Activated naive CD4-positive, alpha-beta T cell treated with anti-CD3 and anti-CD28 coated beads for 36 hours (primary cell): Measurements from ENCODE around the gene SLC44A4. TPM values are rescaled to one million over a fixed set of nuclear protein-coding genes. Genes with fewer than 3 reads are reported as not detected.

Experiments used
- CTCF ChIA-PET: fragments of 350-600 bp; sonication (Branson Sonifier 250); formaldehyde crosslinking; loops from one replicate; lab custom pipeline; 2021; ENCODE audit warnings: antibody characterized with exemption; lab: Charles Lee
- DNase-seq: peaks from one replicate; pipeline ENCODE4 v3.0.0-alpha.2; 2020
- H3K27ac Mint-ChIP-seq: one replicate; pipeline ENCODE4 v1.8.0; 2021; ENCODE audit warnings: mild to moderate bottlenecking, mixed read lengths
- H3K27me3 Mint-ChIP-seq: one replicate; pipeline ENCODE4 v1.8.0; 2021; ENCODE audit warnings: low read depth, mixed read lengths
- H3K36me3 Mint-ChIP-seq: one replicate; pipeline ENCODE4 v1.8.0; 2021; ENCODE audit warnings: low read depth, mixed read lengths
- H3K4me1 Mint-ChIP-seq: one replicate; pipeline ENCODE4 v1.8.0; 2021; ENCODE audit warnings: low read depth, mixed read lengths
- H3K4me3 Mint-ChIP-seq: one replicate; pipeline ENCODE4 v1.8.0; 2021; ENCODE audit warnings: mild to moderate bottlenecking, moderate library complexity, mixed read lengths
- H3K9me3 Mint-ChIP-seq: one replicate; pipeline ENCODE4 v1.8.0; 2021; ENCODE audit warnings: mixed read lengths
- intact Hi-C: fragments of 100-400 bp; cut with micrococcal nuclease; formaldehyde crosslinking; loops from one replicate; pipeline ENCODE4 v1.15.1; 2023
- total RNA-seq, 2 experiments: library from RNA; stranded (reverse); gene quantifications; one replicate each; pipeline ENCODE4 v1.2.3, GENCODE V29; 2021

Gene SLC44A4
- total RNA-seq, 2 experiments from 2014 or later, result 0.10 TPM; not detected in 1

DNA sequence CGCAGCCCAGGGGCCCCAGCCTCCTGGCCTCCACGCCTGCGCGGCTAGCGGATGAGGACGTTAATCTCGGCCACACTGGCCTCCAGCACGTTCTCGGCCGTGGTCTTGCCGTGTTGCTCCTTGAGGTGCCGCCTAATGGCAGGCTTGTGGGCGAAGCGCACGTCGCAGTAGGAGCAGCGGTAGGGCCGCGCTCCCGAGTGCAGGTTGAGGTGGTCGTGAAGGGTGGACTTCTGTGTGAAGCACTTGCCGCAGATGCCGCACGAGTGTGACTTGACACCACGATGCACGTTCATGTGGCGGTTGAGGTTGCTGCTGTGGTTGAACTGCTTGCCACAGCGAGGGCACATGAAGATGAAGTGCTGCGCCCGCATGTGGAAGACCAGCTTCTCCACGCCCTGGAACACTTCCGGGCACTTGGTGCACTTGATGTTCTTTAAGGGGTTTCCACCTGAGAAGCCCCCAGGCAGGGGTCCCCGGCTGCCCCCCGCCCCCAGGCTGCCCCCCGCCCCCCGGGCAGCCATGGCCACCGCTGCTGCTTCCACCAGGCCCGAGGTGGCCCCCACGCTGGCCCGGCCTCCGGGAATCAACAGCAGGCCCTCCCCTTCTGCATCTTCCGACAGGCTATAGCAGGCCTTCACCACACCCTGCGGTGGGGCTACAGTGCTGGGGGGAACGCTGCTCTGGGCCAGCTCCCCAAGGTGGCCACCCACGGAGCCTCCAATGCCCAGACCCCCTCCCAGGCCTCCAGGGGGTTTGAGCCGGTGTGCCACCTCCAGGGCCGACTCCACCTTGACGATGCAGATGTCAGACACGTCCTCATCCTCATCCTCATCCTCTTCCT is 21.3 kb upstream of the SLC44A4 start:
- CTCF ChIA-PET, result interaction anchor here (1.7 kb wide), 1 partner anchor 59 kb away, joined by 3 read pairs; the partner anchor contains the start of genes NELFE and SKIC2
- Mint-ChIP-seq H3K9me3 (no peaks in the 10 kb centered on the region), H3K27ac (no peak overlapping the region), H3K4me3 (no peak overlapping the region), H3K36me3 (peaks cover 3% of the 10 kb centered on the region), H3K4me1 (peaks cover 34% of the 10 kb centered on the region), H3K27me3 (no peaks in the 10 kb centered on the region)
- no peak for DNase-seq
- intact Hi-C loops, result loop anchor here (5.0 kb wide), 1 partner anchor 163 kb away; the partner anchor contains the start of gene CLIC1

DNA sequence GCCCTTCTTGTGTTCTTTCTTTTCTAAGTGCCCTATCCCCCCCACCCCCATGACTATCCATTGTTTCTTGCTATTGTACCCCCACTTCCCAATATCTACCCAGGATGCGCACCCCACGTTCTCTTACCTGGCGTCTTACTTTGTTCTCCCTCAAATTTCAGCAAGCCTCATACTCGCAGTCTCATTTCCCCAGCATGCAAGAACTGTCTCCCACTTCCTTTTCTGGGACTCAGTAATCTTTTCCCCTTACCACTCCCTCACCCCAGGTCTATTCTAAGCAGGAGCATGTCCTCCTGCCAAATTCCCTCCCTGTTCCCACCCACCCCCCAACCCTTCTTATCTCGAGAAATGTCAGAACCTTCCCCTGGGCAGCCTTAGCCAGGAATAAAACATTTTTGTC is 20.4 kb upstream of the SLC44A4 start:
- H3K27ac Mint-ChIP-seq, result peak overlapping the region; percentile 62
- H3K4me3 Mint-ChIP-seq, result peak overlapping the region; percentile 46
- H3K36me3 Mint-ChIP-seq, result peaks cover 3% of the 10 kb centered on the region
- H3K9me3 Mint-ChIP-seq, result no peaks in the 10 kb centered on the region
- no peak for DNase-seq
- intact Hi-C loops, result loop anchor here (5.0 kb wide), 1 partner anchor 162 kb away; the partner anchor contains the start of gene CLIC1
- H3K4me1 Mint-ChIP-seq, result peaks cover 34% of the 10 kb centered on the region
- no peaks in the 10 kb centered on the region for H3K27me3 Mint-ChIP-seq
- CTCF ChIA-PET, result interaction anchor here (1.7 kb wide), 1 partner anchor 60 kb away, joined by 3 read pairs; the partner anchor contains the start of genes NELFE and SKIC2

DNA sequence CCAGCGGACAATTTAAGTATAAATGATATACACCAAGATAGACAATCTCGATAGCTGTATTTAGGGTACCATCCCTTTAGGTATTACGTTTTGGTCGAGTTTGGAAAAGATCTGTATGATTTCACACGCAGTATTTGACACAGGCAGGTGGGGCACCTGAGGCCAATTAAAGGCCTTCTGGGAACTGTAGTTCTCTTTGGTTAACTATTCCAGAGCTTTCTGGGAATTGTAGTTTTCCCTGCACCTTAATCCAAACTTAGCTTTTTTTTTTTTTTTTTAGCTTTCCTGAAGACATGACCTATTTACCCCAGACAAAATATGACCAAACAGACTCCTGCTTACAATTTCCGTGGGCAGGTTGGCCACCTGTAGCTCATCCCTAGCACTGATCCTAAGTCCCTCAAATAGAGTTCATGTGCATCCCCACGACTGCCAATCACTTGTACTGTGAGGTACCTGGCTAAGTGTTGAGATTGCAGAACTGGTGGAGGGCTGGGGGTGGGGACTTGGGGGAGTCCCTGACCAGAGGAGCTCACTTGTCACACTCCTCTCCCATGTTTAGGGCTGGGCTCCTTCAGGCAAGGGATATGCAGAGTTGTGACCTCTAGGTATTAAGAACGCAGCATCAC is 19.7 kb upstream of the SLC44A4 start:
- CTCF ChIA-PET, result interaction anchor here (0.6 to 1.7 kb wide), 8 partner anchors 8 to 158 kb away, joined by 3 to 8 read pairs (median 3); partner anchors contain the start of genes NELFE and SKIC2
- peaks cover 34% of the 10 kb centered on the region for H3K4me1 Mint-ChIP-seq
- H3K4me3 Mint-ChIP-seq, result peak overlapping the region; percentile 84
- peak overlapping the region; percentile 89 for H3K27ac Mint-ChIP-seq
- H3K36me3 Mint-ChIP-seq, result peaks cover 3% of the 10 kb centered on the region
- DNase-seq, result peak; percentile 48
- intact Hi-C loops, result loop anchor here (1.0 to 5.0 kb wide), 3 partner anchors 61 to 233 kb away; partner anchors contain the start of genes CLIC1 and SKIC2
- H3K9me3 Mint-ChIP-seq, result no peaks in the 10 kb centered on the region
- no peaks in the 10 kb centered on the region for H3K27me3 Mint-ChIP-seq

DNA sequence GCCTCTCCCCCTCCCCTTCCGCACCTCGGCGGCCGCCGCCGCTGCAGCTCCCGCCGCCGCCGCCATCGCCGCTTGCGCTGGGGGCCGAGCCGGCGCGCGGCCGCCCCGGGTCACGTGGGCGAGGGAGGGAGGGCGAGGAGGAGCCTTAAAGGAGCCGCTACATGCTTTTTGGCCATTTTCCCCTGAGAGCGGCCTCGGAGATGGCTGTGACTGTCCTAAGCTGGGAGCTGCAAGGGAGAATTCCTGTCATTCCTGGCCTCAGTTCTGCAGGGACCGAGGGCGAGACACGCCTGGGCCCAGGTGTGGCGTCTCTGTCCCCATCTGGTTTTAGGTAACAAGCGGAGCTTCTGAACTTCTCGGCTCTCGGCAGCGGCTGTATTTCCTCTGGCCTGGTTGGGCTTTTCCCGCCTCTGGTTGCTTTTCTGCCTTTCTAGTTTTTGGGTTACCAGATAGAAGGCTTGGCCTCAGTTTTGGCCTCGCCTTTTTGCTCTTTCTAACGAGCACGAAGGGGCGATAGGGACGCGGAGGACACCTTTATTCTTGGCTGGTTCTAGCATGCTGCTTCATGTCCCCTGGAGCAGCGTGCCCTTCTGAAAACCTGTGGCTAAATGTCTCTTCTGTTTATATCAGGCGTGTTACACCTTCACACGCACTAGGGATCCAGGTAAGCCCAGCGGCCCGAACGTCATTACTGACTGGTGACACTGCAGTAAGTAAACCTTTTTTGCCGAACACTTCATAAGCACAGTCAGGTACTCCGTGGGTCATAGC is 19.0 kb upstream of the SLC44A4 start, which contains the start of gene EHMT2:
EHMT2 (minus strand) TSS at position 87 of the 771 bp plus-strand sequence; CDS start at position 66, 21 bp downstream.
- CTCF ChIA-PET, result interaction anchor here (0.6 to 1.7 kb wide), 9 partner anchors 8 to 299 kb away, joined by 3 to 5 read pairs (median 3); partner anchors contain the start of genes NELFE and SKIC2
- peak within 1 kb of the TSS; percentile 89 for H3K27ac Mint-ChIP-seq
- peaks cover 31% of the 10 kb centered on the region for H3K4me1 Mint-ChIP-seq
- H3K36me3 Mint-ChIP-seq, result peaks cover 3% of the 10 kb centered on the region
- no peaks in the 10 kb centered on the region for H3K9me3 Mint-ChIP-seq
- no peaks in the 10 kb centered on the region for H3K27me3 Mint-ChIP-seq
- H3K4me3 Mint-ChIP-seq, result peak within 1 kb of the TSS; percentile 84
- DNase-seq, result peak; percentile 87
- intact Hi-C loops, result loop anchor here (1.0 to 5.0 kb wide), 7 partner anchors 35 to 279 kb away; partner anchors contain the start of genes AGPAT1, ATF6B, CLIC1 and NEU1

DNA sequence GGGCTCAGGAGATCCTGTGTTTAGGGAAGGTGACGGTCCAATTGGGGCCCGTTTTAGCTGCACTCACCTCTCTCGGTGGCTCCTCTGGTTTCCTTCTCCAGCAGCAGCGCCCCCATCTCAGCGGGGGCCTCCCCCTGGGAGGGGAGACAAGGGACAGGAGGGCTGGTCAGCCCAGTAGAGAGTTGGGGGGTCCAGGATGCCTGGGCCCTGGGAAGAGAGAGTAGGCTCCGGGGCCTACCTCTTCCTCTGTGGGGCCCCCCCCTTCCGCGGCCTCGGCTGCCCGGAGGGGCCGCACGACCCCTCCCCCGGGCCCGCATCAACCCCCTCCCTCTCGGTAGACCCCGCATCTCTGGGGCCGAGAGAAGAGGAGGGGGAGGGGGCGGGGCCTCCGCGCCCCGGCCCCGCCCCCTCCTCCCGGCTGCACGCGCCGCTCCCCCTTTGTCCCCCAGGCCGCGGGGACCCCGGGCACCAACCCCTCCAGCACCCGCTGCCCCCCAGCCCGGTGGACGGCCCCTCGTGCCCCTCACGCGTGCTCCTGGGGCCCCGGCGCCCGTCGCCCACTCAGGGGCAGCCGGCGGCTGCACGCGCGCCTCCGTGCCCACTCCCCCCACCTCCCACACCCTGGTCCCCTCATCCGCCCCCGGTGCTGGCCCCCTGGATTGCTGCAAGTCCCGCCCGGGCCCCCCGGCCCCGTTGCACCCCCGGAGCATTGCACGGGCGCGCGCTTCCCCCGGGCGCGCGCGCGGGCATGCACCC is 18.2 kb upstream of the SLC44A4 start:
- intact Hi-C loops, result loop anchor here (1.0 to 5.0 kb wide), 5 partner anchors 34 to 279 kb away; partner anchors contain the start of genes AGPAT1, ATF6B, CLIC1 and NEU1
- H3K9me3 Mint-ChIP-seq, result no peaks in the 10 kb centered on the region
- CTCF ChIA-PET, result interaction anchor here (0.6 to 1.0 kb wide), 3 partner anchors 33 to 299 kb away, joined by 3 read pairs; no protein-coding TSS in a partner anchor
- DNase-seq, result no peak
- peak overlapping the region; percentile 84 for H3K4me3 Mint-ChIP-seq
- peaks cover 27% of the 10 kb centered on the region for H3K4me1 Mint-ChIP-seq
- H3K36me3 Mint-ChIP-seq, result peaks cover 3% of the 10 kb centered on the region
- peak overlapping the region; percentile 75 for H3K27ac Mint-ChIP-seq
- no peaks in the 10 kb centered on the region for H3K27me3 Mint-ChIP-seq

DNA sequence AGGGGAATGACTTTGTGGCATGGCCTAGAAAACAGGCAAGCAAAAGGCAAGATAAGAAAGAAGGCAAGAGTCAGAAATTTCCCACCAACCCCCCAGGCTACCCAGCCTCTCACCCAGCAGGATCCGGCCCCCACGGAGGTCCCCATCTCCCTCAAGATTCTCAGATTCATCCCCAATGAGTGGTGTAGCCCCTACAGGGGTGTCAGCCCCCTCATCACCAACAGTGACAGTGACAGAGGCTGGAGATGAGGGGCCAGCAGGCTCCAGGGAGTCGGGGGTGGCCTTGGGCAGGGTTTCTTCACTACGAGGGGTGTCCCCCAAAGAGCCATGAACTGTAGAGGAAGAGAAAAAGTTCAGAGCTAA is 17.7 kb upstream of the SLC44A4 start:
- DNase-seq, result no peak
- Mint-ChIP-seq H3K4me1 (peaks cover 27% of the 10 kb centered on the region), H3K4me3 (peak overlapping the region; percentile 75), H3K36me3 (peaks cover 4% of the 10 kb centered on the region), H3K9me3 (no peaks in the 10 kb centered on the region), H3K27ac (peak overlapping the region; percentile 75), H3K27me3 (no peaks in the 10 kb centered on the region)
- CTCF ChIA-PET, result no interaction called here
- intact Hi-C loops, result loop anchor here (2.0 to 5.0 kb wide), 4 partner anchors 34 to 232 kb away; partner anchors contain the start of genes ATF6B, CLIC1 and NEU1

DNA sequence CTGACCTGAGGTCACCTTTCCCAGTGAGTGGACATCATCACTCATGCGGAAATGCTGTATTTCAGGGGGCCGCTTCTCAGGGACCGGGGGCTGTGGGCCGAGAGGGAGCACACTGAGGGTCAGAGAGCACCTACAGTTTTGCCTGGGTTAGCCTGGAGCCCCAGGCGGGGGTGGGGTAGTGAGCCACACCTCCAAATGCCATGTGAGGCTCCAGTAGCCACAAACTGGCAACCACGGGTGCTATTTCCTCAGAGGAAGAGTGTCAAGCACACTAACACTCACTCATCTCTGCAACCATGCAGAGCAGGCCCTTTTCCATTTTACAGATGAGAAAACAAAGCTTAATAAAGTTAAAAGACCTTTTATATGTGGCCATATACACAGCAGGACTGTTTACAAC is 14.0 kb upstream of the SLC44A4 start:
- Mint-ChIP-seq H3K4me3 (no peak overlapping the region), H3K27me3 (no peaks in the 10 kb centered on the region), H3K9me3 (no peaks in the 10 kb centered on the region), H3K4me1 (peaks cover 4% of the 10 kb centered on the region), H3K27ac (no peak overlapping the region), H3K36me3 (peaks cover 13% of the 10 kb centered on the region)
- intact Hi-C loops, result no loop called here
- CTCF ChIA-PET, result no interaction called here
- no peak for DNase-seq

DNA sequence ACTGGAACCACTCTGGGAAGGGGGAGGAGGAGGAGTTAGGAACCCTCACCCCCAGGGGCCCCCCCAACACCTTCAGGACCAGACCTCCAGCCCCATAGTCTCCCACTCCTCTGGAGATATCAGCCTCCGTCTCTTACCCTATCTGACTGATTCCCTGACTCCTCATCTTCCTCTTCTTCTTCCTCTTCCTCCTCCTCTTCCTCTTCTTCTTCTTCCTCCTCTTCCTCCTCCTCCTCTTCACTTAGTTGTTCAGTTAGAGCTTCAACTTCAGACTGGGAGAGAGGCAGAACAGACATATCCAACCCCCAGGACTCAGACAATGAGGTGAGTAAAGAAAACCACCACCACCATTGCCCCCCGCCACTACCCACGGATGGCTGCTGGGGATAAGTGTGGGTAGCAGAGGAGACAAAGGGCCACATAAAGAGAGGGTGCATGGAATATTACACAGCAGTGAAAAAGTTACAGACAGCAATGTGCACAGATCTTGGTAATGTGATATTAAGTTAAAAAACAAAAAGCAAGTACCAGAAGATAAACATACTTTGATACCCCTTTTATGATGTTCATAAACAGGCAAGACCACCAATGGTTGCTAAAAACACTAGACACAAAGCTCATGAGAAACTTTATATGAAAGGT is 10.7 kb upstream of the SLC44A4 start:
- intact Hi-C loops, result no loop called here
- Mint-ChIP-seq H3K4me3 (no peak overlapping the region), H3K36me3 (peaks cover 18% of the 10 kb centered on the region), H3K27ac (no peak overlapping the region), H3K9me3 (no peaks in the 10 kb centered on the region), H3K27me3 (no peaks in the 10 kb centered on the region), H3K4me1 (no peaks in the 10 kb centered on the region)
- DNase-seq, result no peak
- CTCF ChIA-PET, result interaction anchor here (0.6 to 1.1 kb wide), 5 partner anchors 9 to 230 kb away, joined by 3 to 4 read pairs (median 3); no protein-coding TSS in a partner anchor

DNA sequence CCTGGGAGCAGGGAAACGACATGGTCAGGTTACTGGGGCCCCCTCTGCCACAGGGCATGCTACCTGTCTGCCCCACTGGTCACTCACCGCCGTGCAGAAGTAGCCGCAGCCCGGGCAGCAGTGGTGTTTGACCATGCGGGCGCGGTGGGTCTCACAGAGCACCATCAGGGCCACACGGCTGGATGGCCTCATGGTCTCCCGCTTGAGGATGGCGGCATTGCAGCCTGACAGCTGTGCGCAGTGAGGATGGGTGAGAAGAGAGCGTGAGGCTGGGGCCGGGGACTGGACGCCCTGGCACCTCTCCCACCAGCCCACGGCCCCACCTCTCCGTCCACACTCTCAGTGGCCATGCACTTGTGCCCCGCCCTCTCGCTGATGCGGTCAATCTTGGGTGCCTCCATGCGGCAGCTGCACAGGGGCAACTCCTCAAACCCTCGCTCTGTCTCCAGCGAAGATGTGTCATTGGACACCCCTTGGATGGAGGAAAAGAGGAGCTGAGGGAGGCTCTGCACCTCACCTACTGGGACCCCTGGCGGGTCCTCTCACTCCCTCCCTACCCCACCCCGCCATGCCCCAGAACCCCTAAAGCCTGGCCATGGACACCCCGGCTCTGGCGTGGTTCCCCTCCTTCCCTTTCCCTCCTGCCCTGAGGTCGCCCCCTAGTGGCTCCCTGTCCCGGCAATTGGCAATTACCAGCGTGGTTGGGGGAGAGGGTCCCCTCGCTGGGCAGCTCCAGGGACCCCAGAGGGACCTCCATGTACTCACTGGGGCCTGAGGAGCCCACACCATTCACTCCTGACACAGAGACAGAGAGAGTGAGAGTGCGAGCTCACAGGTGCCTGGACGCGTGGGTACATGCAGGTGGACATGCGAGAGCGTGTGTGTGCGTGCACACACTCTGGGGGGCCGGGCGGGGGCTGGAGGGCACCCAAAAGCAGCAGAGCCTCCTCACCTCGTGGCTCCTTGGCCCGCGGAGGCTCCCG is 9.8 kb upstream of the SLC44A4 start:
- H3K4me3 Mint-ChIP-seq, result no peak overlapping the region
- H3K36me3 Mint-ChIP-seq, result peaks cover 18% of the 10 kb centered on the region
- DNase-seq, result peak; percentile 53
- intact Hi-C loops, result no loop called here
- H3K9me3 Mint-ChIP-seq, result no peaks in the 10 kb centered on the region
- no peaks in the 10 kb centered on the region for H3K4me1 Mint-ChIP-seq
- CTCF ChIA-PET, result interaction anchor here (0.5 to 1.1 kb wide), 6 partner anchors 8 to 192 kb away, joined by 3 to 5 read pairs (median 3); no protein-coding TSS in a partner anchor
- no peak overlapping the region for H3K27ac Mint-ChIP-seq
- no peaks in the 10 kb centered on the region for H3K27me3 Mint-ChIP-seq
